ENCODE results near the gene SPHK2. TPM values are rescaled to one million over a fixed set of nuclear protein-coding genes. Genes with fewer than 3 reads are reported as not detected.

Gene SPHK2
- total RNA-seq, 6 donors from 2014 or later, result 9.1 to 50.3 (median 26.8) TPM

GRCh38 chr19:48628486-48629296, 9.4 kb downstream of the SPHK2 start:
- ATAC-seq (ENCODE audit: low FRiP score in 2 of 2), result no peak
- Histone ChIP-seq H3K27me3 (no peaks in the 10 kb centered on the region), H3K36me3 (peaks cover 0 to 25% (median 6%) of the 10 kb centered on the region in 4 donors), H3K27ac (peak overlapping the region in 3 of 4 donors; percentile 23 to 94 (median 72)), H3K4me3 (no peak overlapping the region), H3K4me1 (peaks cover 45 to 58% (median 55%) of the 10 kb centered on the region in 4 donors), H3K9me3 (no peaks in the 10 kb centered on the region)
- TF ChIP-seq CTCF (IDR thresholded peaks at IDR 0.05) (no peak), POLR2A (IDR thresholded peaks at IDR 0.05) (no peak), EP300 (IDR thresholded peaks at IDR 0.05) (no peak), POLR2AphosphoS5 (IDR thresholded peaks at IDR 0.05) (no peak)
- peak in 1 of 2 donors; percentile 68 for DNase-seq
- 82 to 88% methylated on average over 28 to 33 of the region's 34 CpGs for WGBS, 2 donors

- Histone ChIP-seq H3K4me3 (no peak overlapping the region), H3K9me3 (no peaks in the 10 kb centered on the region), H3K36me3 (peaks cover 0 to 25% (median 6%) of the 10 kb centered on the region in 4 donors), H3K4me1 (peaks cover 48 to 61% (median 58%) of the 10 kb centered on the region in 4 donors), H3K27ac (peak overlapping the region; percentile 7 to 94 (median 78)), H3K27me3 (no peaks in the 10 kb centered on the region)
- peak in 1 of 2 donors; percentile 84 for DNase-seq
- no peak for ATAC-seq (ENCODE audit: low FRiP score in 2 of 2)
- no peak for TF ChIP-seq POLR2A (IDR thresholded peaks at IDR 0.05)
- no peak for TF ChIP-seq POLR2AphosphoS5 (IDR thresholded peaks at IDR 0.05)
- no peak for TF ChIP-seq CTCF (IDR thresholded peaks at IDR 0.05)
- TF ChIP-seq EP300 (IDR thresholded peaks at IDR 0.05), result no peak
- 93 to 97% methylated on average over 9 to 12 of the region's 22 CpGs for WGBS, 2 donors
Measured at GRCh38 chr19:48629297-48629598, 9.9 kb downstream of the SPHK2 start.

- peak in 1 of 2 donors; percentile 0 for ATAC-seq (ENCODE audit: low FRiP score in 2 of 2)
- 66 to 77% methylated on average over 32 to 40 of the region's 48 CpGs for WGBS, 2 donors
- Histone ChIP-seq H3K27me3 (no peaks in the 10 kb centered on the region), H3K36me3 (peaks cover 0 to 25% (median 6%) of the 10 kb centered on the region in 4 donors), H3K27ac (peak overlapping the region; percentile 70 to 94 (median 78)), H3K4me3 (no peak overlapping the region), H3K9me3 (no peaks in the 10 kb centered on the region), H3K4me1 (peaks cover 50 to 61% (median 57%) of the 10 kb centered on the region in 4 donors)
- DNase-seq, result peak; percentile 24 to 87
- TF ChIP-seq CTCF (IDR thresholded peaks at IDR 0.05), result no peak
- TF ChIP-seq POLR2AphosphoS5 (IDR thresholded peaks at IDR 0.05), result no peak
- no peak for TF ChIP-seq POLR2A (IDR thresholded peaks at IDR 0.05)
- TF ChIP-seq EP300 (IDR thresholded peaks at IDR 0.05), result no peak
Measured at GRCh38 chr19:48629599-48630295, 10.4 kb downstream of the SPHK2 start.

- peaks cover 0 to 25% (median 6%) of the 10 kb centered on the region in 4 donors for H3K36me3 ChIP-seq
- H3K4me3 ChIP-seq, result peak overlapping the region in 1 of 4 donors; percentile 4
- ATAC-seq (ENCODE audit: low FRiP score in 2 of 2), result no peak
- H3K4me1 ChIP-seq, result peaks cover 53 to 61% (median 56%) of the 10 kb centered on the region in 4 donors
- no peaks in the 10 kb centered on the region for H3K27me3 ChIP-seq
- peak; percentile 80 to 88 for DNase-seq
- TF ChIP-seq POLR2AphosphoS5 (IDR thresholded peaks at IDR 0.05) (peak; percentile 50 to 63), CTCF (IDR thresholded peaks at IDR 0.05) (peak in 2 of 6 experiments; percentile 19 to 28), POLR2A (IDR thresholded peaks at IDR 0.05) (no peak)
- WGBS, 2 donors, result 34 to 35% methylated on average over 34 to 46 of the region's 47 CpGs
- no peaks in the 10 kb centered on the region for H3K9me3 ChIP-seq
- H3K27ac ChIP-seq, result peak overlapping the region; percentile 70 to 94 (median 78)
Measured at GRCh38 chr19:48630296-48631063, 11.2 kb downstream of the SPHK2 start.

Measured in upper lobe of left lung (tissue), 6 donors.